ENCODE results near the gene LRRC8A.

Gene LRRC8A

GRCh38 chr9:128881884-128882676 is at the start of gene LRRC8A, which contains the start of gene KYAT1 (continued):
- TF ChIP-seq KLF17 (tag by site-specific recombination; IDR thresholded peaks at IDR 0.05) (peak; percentile 70), ZNF610 (tag by site-specific recombination; IDR thresholded peaks at IDR 0.05; ENCODE audit: borderline replicate concordance) (0 out of 2 replicates have a peak, but pooled peaks have one; percentile 22), KLF8 (tag by site-specific recombination; IDR thresholded peaks at IDR 0.05) (peak; percentile 68), PRDM10 (tag by site-specific recombination; IDR thresholded peaks at IDR 0.05) (peak; percentile 41), ZBTB1 (tag by site-specific recombination; IDR thresholded peaks at IDR 0.05) (0 out of 2 replicates have a peak, but pooled peaks have one; percentile 8), YY2 (tag by site-specific recombination; IDR thresholded peaks at IDR 0.05) (peak; percentile 81), ZNF639 (tag by site-specific recombination; IDR thresholded peaks at IDR 0.05) (peak; percentile 82; the same call in 1 of the 2 replicates), SP2 (tag by site-specific recombination; IDR thresholded peaks at IDR 0.05) (peak; percentile 88), ZNF121 (tag by site-specific recombination; IDR thresholded peaks at IDR 0.05) (no peak), ZFP3 (tag by site-specific recombination; IDR thresholded peaks at IDR 0.05; ENCODE audit: low read depth) (no peak), ELK4 (IDR thresholded peaks at IDR 0.05; ENCODE audit: borderline replicate concordance, low read depth, low read length) (peak; percentile 77), ZNF660 (tag by site-specific recombination; IDR thresholded peaks at IDR 0.05) (peak; percentile 38), ZNF488 (tag by site-specific recombination; IDR thresholded peaks at IDR 0.05) (no peak), ZNF501 (tag by site-specific recombination; IDR thresholded peaks at IDR 0.05) (peak; percentile 28; the same call in 1 of the 2 replicates), PRDM1 (tag by site-specific recombination; IDR thresholded peaks at IDR 0.05) (peak; percentile 96)

GRCh38 chr9:128833696-128834095 is 48.2 kb upstream of the LRRC8A start:
- no peaks in the 10 kb centered on the region for H3K9me3 ChIP-seq (ENCODE audit: control insufficient read depth, insufficient read depth, low read depth, low read length)
- peaks cover 0 to 22% of the 10 kb centered on the region in 2 experiments; a peak in 2 of 3 replicates for H3K36me3 ChIP-seq (ENCODE audit: control insufficient read depth in 2 of 2, insufficient read depth in 1 of 2, low read length in 2 of 2)
- H3K4me1 ChIP-seq (ENCODE audit: control insufficient read depth, insufficient read depth, low read length), result no peaks in the 10 kb centered on the region
- POLR2A ChIA-PET, result no interaction called here
- CTCF ChIA-PET, result no interaction called here
- H3K4me3 ChIP-seq (ENCODE audit: low read depth, low read length), result no peak overlapping the region
- H3K27ac ChIP-seq (ENCODE audit: extremely low read depth, low read depth, low read length), result no peak overlapping the region
- TF ChIP-seq ZNF777 (tag by site-specific recombination; IDR thresholded peaks at IDR 0.05; ENCODE audit: borderline replicate concordance) (no peak), GLIS1 (tag by site-specific recombination; IDR thresholded peaks at IDR 0.05) (no peak), ZBTB6 (tag by site-specific recombination; IDR thresholded peaks at IDR 0.05) (no peak), ZNF513 (tag by site-specific recombination; IDR thresholded peaks at IDR 0.05) (no peak), ZNF704 (tag by site-specific recombination; IDR thresholded peaks at IDR 0.05) (no peak), ZNF610 (tag by site-specific recombination; IDR thresholded peaks at IDR 0.05; ENCODE audit: borderline replicate concordance) (no peak), ZNF544 (tag by site-specific recombination; IDR thresholded peaks at IDR 0.05) (no peak), ZNF621 (tag by site-specific recombination; IDR thresholded peaks at IDR 0.05) (no peak)

Data from HEK293 (cell line).